GM12864 (cell line): ENCODE data around the gene RNF130.

Experiments
- DNase-seq: peaks from one replicate; pipeline ENCODE4 v3.0.0-alpha.2; 2011; ENCODE audit warnings: low read depth
- H3K4me3 ChIP-seq: 2 replicates; pipeline ENCODE4 v1.5.1; 2011; ENCODE audit warnings: mild to moderate bottlenecking, low read depth, low read length, control low read depth
- TF ChIP-seq, protein P1 (sequence below): IDR thresholded peaks from 2 replicates; pipeline ENCODE4 v1.5.1; 2011; ENCODE audit warnings: low read depth, mild to moderate bottlenecking, moderate library complexity, low read length, control low read depth, inconsistent platforms; ENCODE audit errors: missing control alignments

The RNF130 gene

DNA sequence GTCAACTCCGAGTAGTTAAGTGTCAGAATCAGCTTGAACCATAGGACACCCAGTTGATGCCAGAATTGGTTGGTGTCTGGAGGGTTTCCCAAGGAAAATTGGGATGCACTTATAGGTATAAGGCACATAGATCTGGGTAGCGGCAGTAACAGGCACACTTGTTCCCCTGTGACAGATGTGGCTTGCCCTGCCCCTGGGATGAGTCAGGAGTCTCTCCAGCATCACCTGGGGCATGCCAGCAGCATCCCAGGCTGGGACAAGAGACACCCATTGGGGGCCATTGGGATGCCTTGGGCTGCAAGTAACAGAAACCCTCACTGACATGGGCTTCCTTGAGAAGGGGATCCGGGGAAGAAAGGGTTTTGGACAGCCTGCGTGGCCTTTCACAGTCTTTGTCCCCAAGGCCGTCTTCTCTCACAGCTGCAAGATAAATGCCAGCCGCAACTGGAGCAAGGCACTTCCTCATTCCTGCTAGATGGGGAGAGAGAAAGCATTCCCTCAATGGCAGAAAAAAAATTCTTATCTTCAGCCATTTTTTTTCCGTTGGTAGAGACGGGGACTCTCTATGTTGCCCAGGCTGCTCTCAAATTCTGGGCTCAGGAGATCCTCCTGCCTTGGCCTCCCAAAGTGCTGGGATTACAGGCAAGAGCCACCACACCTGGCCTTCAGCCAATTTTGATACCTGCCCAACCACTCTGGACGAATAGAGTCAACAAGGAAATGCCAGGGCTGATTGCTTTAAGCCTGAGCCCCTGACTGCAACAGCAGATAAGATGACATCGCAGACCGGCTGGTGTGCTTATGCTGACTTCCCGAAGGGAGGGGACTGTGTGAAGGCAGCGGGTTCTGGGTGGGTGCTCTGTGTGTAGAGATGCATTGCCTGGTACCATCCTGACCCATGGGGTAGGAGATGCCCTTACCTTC is 13.3 kb upstream of the RNF130 start:
- TF ChIP-seq, protein P1, sequence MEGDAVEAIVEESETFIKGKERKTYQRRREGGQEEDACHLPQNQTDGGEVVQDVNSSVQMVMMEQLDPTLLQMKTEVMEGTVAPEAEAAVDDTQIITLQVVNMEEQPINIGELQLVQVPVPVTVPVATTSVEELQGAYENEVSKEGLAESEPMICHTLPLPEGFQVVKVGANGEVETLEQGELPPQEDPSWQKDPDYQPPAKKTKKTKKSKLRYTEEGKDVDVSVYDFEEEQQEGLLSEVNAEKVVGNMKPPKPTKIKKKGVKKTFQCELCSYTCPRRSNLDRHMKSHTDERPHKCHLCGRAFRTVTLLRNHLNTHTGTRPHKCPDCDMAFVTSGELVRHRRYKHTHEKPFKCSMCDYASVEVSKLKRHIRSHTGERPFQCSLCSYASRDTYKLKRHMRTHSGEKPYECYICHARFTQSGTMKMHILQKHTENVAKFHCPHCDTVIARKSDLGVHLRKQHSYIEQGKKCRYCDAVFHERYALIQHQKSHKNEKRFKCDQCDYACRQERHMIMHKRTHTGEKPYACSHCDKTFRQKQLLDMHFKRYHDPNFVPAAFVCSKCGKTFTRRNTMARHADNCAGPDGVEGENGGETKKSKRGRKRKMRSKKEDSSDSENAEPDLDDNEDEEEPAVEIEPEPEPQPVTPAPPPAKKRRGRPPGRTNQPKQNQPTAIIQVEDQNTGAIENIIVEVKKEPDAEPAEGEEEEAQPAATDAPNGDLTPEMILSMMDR: no peak
- no peak for DNase-seq
- no peak overlapping the region for H3K4me3 ChIP-seq

GRCh38 chr5:180083529-180084060 is 12.0 kb upstream of the RNF130 start:
- no peak overlapping the region for H3K4me3 ChIP-seq
- TF ChIP-seq, protein P1: no peak
- no peak for DNase-seq

DNA sequence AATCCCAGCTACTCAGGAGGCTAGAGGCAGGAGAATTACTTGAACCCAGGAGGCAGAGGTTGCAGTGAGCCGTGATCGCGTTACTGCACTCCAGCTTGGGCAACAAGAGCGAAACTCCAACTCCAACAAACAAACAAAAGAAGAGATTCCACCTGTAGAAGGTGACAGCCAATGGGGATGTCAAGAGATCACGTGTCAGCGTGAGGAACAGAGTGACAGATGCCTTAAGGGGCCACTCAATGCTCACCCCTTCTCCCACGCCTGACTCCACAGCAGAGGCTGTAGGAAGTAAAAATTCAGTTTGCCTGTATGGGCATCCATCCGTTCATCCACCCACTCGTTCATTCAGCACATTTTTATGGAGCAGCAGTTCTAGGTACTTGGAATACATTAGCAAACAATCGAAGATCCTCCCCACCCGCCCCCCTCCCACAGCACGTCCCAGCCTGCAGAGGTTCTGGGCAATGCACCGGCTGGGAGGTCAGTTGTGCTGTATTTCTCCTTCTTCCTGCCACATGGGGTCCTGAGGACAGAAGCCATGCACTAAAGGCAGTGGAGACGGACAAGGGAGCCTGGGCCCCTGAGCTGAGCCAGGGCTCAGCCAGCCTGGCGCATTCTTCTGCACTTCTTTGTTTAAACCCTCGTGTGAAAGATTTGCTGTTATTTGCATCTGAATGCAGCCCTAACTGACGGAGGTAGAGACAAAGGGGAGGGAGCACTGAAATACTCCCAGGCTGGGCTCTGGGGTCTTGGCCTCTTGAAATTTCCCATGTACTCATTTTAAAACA is 11.3 kb upstream of the RNF130 start:
- TF ChIP-seq, protein P1: no peak
- no peak for DNase-seq

DNA sequence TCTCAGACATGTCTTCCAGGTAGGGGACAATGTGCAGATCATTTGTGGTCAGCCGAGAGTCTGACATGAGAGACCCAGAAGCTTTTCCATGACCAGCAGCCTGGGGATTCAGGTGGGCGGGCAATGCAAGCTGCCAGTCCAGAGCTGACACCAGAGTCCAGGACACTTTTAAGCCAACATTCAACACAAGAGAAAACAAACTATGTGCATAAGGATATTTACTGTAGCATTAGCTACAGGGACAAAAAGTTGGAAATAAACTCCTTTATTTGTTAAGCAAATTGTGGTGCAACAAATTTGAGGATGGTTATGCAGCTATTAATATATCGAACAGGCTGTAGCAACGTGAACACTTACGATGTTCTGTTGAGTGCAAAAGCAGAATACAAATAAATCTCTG is 9.9 kb upstream of the RNF130 start:
- no peak overlapping the region for H3K4me3 ChIP-seq
- no peak for DNase-seq
- TF ChIP-seq, protein P1: no peak

More for the DNA sequence above, 11.3 kb upstream of the RNF130 start:
- H3K4me3 ChIP-seq: no peak overlapping the region

DNA sequence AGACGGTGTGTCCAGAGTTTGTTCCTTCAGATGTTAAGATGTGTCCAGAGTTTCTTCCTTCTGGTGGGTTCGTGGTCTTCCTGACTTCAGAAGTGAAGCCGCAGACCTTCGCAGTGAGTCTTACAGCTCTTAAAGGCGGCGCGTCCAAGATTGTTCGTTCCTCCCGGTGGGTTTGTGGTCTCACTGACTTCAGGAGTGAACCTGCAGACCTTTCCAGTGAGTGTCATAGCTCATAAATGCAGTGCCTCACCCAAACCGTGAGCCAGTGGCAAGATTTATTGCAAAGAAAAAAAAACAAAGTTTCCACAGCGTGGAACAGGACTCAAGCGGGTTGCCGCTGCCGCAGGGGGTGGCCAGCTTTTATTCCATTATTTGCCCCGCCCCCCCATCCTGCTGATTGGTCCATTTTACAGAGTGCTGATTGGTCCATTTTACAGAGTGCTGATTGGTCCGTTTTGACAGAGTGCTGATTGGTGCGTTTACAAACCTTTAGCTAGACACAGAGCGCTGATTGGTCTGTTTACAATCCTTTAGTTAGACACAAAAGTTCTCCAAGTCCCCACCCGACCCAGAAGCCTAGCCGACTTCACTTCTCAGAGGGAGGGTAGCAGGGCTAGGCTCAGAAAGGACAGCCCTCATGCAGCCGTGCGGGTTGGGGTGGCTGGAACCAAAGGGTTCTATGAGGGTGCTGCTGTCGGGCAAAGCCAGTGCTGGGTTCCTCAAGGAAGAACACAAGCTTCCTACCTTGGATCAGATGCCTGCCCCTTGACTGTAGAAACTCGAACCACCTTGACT is 9.1 kb upstream of the RNF130 start:
- TF ChIP-seq, protein P1: no peak
- H3K4me3 ChIP-seq: no peak overlapping the region
- no peak for DNase-seq

- TF ChIP-seq, protein P1: no peak
- no peak overlapping the region for H3K4me3 ChIP-seq
- no peak for DNase-seq
Measured at GRCh38 chr5:180079702-180080466, 8.3 kb upstream of the RNF130 start.
